HL-60 (cell line): ENCODE results near the gene DGCR8.

Experiments
- GABPA ChIP-seq: IDR thresholded peaks from 2 replicates; pipeline ENCODE4 v1.6.1; 2012; ENCODE audit warnings: low read depth
- POLR2AphosphoS5 ChIP-seq: IDR thresholded peaks from 2 replicates; pipeline ENCODE4 v1.6.1; 2012; ENCODE audit warnings: low read depth
- SPI1 ChIP-seq: IDR thresholded peaks from 2 replicates; pipeline ENCODE4 v1.6.1; 2012; ENCODE audit warnings: low read depth, mild to moderate bottlenecking, borderline replicate concordance
- TF ChIP-seq, protein P1 (sequence below): IDR thresholded peaks from one replicate; pipeline ENCODE4 v1.5.1; 2011; ENCODE audit warnings: low read length, control low read depth, inconsistent platforms; ENCODE audit not compliant: insufficient read depth
- TF ChIP-seq, protein P2 (sequence below): IDR thresholded peaks from 2 replicates; pipeline ENCODE4 v1.6.1; 2012; ENCODE audit warnings: low read depth; ENCODE audit not compliant: insufficient replicate concordance

DNA sequence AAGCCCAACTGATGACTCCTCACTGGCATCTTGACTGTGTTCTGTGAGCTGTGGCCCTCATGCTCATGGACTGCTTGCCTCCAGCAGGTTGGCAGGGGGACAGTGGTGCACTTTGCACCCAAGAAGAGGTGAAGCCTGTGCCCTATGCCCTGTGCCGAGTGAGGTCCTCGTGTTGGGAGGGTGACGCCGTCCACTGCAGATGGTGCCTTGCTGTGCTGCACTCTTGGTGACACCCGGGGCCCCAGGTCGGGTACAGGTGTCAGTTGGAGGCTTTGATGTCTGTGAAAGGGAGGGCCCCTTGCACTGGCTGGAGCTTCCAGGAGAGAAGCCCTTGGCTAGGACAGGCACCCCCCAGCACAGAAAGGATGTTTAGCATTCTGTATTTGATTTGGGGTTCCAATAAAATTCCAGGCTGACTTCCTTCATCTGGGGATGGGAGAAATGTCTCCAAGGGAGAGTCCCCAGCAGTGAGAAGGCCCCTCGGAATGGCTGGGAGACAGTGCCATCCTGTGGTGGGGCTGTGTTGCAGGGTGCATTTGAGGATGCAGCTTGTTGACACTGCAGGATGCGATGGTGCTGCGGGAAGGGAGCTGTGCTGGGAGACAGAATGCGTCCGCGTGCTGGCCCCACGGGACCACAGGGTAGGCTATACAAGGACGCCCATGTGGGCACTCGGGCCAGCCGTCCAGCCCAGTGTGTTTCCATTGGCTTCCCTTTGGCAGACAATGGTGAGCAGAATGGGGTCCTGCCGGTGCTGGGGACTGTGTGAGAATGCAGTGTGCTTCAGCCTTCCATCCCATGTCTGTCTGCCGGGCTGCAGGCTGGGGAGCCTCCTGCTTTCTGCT lies 49.1 kb downstream of the DGCR8 start:
- TF ChIP-seq, protein P1, sequence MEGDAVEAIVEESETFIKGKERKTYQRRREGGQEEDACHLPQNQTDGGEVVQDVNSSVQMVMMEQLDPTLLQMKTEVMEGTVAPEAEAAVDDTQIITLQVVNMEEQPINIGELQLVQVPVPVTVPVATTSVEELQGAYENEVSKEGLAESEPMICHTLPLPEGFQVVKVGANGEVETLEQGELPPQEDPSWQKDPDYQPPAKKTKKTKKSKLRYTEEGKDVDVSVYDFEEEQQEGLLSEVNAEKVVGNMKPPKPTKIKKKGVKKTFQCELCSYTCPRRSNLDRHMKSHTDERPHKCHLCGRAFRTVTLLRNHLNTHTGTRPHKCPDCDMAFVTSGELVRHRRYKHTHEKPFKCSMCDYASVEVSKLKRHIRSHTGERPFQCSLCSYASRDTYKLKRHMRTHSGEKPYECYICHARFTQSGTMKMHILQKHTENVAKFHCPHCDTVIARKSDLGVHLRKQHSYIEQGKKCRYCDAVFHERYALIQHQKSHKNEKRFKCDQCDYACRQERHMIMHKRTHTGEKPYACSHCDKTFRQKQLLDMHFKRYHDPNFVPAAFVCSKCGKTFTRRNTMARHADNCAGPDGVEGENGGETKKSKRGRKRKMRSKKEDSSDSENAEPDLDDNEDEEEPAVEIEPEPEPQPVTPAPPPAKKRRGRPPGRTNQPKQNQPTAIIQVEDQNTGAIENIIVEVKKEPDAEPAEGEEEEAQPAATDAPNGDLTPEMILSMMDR = peak; percentile 61
- TF ChIP-seq, protein P2, sequence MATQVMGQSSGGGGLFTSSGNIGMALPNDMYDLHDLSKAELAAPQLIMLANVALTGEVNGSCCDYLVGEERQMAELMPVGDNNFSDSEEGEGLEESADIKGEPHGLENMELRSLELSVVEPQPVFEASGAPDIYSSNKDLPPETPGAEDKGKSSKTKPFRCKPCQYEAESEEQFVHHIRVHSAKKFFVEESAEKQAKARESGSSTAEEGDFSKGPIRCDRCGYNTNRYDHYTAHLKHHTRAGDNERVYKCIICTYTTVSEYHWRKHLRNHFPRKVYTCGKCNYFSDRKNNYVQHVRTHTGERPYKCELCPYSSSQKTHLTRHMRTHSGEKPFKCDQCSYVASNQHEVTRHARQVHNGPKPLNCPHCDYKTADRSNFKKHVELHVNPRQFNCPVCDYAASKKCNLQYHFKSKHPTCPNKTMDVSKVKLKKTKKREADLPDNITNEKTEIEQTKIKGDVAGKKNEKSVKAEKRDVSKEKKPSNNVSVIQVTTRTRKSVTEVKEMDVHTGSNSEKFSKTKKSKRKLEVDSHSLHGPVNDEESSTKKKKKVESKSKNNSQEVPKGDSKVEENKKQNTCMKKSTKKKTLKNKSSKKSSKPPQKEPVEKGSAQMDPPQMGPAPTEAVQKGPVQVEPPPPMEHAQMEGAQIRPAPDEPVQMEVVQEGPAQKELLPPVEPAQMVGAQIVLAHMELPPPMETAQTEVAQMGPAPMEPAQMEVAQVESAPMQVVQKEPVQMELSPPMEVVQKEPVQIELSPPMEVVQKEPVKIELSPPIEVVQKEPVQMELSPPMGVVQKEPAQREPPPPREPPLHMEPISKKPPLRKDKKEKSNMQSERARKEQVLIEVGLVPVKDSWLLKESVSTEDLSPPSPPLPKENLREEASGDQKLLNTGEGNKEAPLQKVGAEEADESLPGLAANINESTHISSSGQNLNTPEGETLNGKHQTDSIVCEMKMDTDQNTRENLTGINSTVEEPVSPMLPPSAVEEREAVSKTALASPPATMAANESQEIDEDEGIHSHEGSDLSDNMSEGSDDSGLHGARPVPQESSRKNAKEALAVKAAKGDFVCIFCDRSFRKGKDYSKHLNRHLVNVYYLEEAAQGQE = no peak
- TF ChIP-seq POLR2AphosphoS5 (peak; percentile 12; the same call in 1 of the 2 replicates), SPI1 (no peak), GABPA (no peak)
